Gastrocnemius medialis (tissue), 4 donors: ENCODE results near the gene C22orf15. TPM values are rescaled to one million over a fixed set of nuclear protein-coding genes. Genes with fewer than 3 reads are reported as not detected.
A peak's percentile ranks its signal among the peaks of the same experiment; 100 is the strongest.

Experiments
- ATAC-seq, 2 donors: fragments of 150-250 bp; one replicate each; pipeline ENCODE4 v1.9.1; 2016
- DNase-seq, 2 donors: peaks; one replicate each; pipeline ENCODE4 v3.0.0-alpha.2; 2019
- H3K27ac ChIP-seq, 4 donors: fragments of 200-600 bp; sonication (generic); 1 replicate in 1 of 4; 2 replicates in 3 of 4; pipeline ENCODE4 v1.5.1; 2016 to 2018; ENCODE audit warnings: mild to moderate bottlenecking in 2 of 4, moderate library complexity in 1 of 4
- H3K27me3 ChIP-seq, 3 donors: fragments of 200-600 bp; sonication (generic) in 2 of 3; 1 replicate in 1 of 3; 2 replicates in 2 of 3; pipeline versions ENCODE4 v1.5.1 to v1.6.0; 2016 to 2019; ENCODE audit warnings: mild to moderate bottlenecking in 1 of 3, moderate library complexity in 1 of 3
- H3K36me3 ChIP-seq, 2 donors: fragments of 200-600 bp; sonication (generic) in 1 of 2; one replicate each; pipeline ENCODE4 v1.5.1; 2017 to 2018
- H3K4me1 ChIP-seq, 2 donors: fragments of 200-600 bp; sonication (generic) in 1 of 2; one replicate each; pipeline ENCODE4 v1.5.1; 2016 to 2017; ENCODE audit warnings: mild to moderate bottlenecking in 2 of 2
- H3K4me3 ChIP-seq, 4 donors: fragments of 200-600 bp; sonication (generic) in 3 of 4; 1 replicate in 1 of 4; 2 replicates in 3 of 4; pipeline ENCODE4 v1.5.1; 2016 to 2019; ENCODE audit warnings: mild to moderate bottlenecking in 2 of 4
- H3K9me3 ChIP-seq, 3 donors: fragments of 200-600 bp; sonication (generic) in 2 of 3; 1 replicate in 1 of 3; 2 replicates in 2 of 3; pipeline ENCODE4 v1.5.1; 2016 to 2019
- POLR2A ChIP-seq, 2 donors: fragments of 450-650 bp; IDR thresholded peaks; one replicate each; pipeline ENCODE4 v1.6.1; 2017; ENCODE audit warnings: antibody characterized with exemption in 2 of 2, mild to moderate bottlenecking in 2 of 2, moderate library complexity in 2 of 2
- in situ Hi-C, 4 donors: fragments of 200-750 bp; cut with MboI; loops; one replicate each; pipeline versions ENCODE4 v1.15.0 to v1.8.0; 2017; ENCODE audit warnings: low sequenced_read_pairs in 4 of 4
- intact Hi-C: fragments of 100-400 bp; cut with DNase I; formaldehyde crosslinking; loops from one replicate; pipeline ENCODE4 v1.15.1; 2023; ENCODE audit warnings: low total_unique reads
- total RNA-seq, 4 donors: library from RNA; depleted of rRNA; stranded (reverse); fragments of >200 nt; gene quantifications; one replicate each; pipeline versions ENCODE4 v1.1.0 to v1.2.3, GENCODE V29; 2016
- TF ChIP-seq, protein P1 (sequence below), 5 experiments: fragments of 450-650 bp in 3 of 5; fragments of 200-600 bp in 2 of 5; sonication (generic) in 2 of 5; IDR thresholded peaks in 4 of 5; conservative IDR thresholded peaks in 1 of 5; 1 replicate in 4 of 5; 2 replicates in 1 of 5; pipeline ENCODE4 v1.5.1; 2016 to 2019; ENCODE audit warnings: antibody characterized with exemption in 5 of 5, mild to moderate bottlenecking in 3 of 5, moderate library complexity in 3 of 5

Gene C22orf15
- total RNA-seq, 4 donors from 2014 or later: not detected

DNA sequence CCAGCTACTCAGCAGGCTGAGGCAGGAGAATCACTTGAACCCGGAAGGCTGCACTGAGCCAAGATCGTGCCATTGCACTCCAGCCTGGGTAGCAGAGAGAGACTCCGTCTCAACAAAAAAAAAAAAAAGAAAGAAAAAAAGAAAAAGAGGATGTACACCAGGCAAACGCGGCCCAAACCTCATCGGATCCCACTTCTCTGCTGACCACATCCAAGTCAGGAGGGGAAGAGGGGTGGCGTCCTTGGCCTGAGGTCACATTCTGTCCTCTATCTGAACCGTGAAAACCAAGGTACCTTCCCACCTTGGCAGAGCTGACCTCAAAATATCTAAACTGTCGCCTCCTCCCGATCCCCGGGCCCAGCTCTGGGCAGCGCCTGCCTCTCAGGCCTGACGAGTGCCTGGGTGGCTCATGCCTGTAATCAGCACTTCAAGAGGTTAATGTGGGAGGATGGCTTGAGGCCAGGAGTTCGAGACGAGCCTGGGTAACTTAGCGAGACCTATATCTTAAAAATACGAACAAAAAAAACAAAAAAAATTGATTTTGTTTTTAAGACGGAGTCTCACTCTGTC, 46.9 kb upstream of the C22orf15 start:
- no peak for DNase-seq
- Histone ChIP-seq H3K36me3 (peaks cover 0 to 24% of the 10 kb centered on the region in 2 donors), H3K9me3 (no peaks in the 10 kb centered on the region), H3K27ac (peak overlapping the region; percentile 85 to 93 (median 90)), H3K4me1 (peaks cover 11 to 15% of the 10 kb centered on the region in 2 donors), H3K4me3 (peak overlapping the region; percentile 96 to 99 (median 98)), H3K27me3 (no peaks in the 10 kb centered on the region)
- in situ Hi-C loops: no loop called here
- ATAC-seq: no peak
- intact Hi-C loops: loop anchor here (5.0 kb wide), 2 partner anchors 36 to 131 kb away; partner anchors contain the start of genes VPREB3 and ZNF70
- TF ChIP-seq, protein P1, sequence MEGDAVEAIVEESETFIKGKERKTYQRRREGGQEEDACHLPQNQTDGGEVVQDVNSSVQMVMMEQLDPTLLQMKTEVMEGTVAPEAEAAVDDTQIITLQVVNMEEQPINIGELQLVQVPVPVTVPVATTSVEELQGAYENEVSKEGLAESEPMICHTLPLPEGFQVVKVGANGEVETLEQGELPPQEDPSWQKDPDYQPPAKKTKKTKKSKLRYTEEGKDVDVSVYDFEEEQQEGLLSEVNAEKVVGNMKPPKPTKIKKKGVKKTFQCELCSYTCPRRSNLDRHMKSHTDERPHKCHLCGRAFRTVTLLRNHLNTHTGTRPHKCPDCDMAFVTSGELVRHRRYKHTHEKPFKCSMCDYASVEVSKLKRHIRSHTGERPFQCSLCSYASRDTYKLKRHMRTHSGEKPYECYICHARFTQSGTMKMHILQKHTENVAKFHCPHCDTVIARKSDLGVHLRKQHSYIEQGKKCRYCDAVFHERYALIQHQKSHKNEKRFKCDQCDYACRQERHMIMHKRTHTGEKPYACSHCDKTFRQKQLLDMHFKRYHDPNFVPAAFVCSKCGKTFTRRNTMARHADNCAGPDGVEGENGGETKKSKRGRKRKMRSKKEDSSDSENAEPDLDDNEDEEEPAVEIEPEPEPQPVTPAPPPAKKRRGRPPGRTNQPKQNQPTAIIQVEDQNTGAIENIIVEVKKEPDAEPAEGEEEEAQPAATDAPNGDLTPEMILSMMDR (IDR thresholded peaks at IDR 0.05 in 4 of 5, conservative IDR thresholded peaks at IDR 0.05 in 1 of 5): no peak
- no peak for TF ChIP-seq POLR2A (IDR thresholded peaks at IDR 0.05)

DNA sequence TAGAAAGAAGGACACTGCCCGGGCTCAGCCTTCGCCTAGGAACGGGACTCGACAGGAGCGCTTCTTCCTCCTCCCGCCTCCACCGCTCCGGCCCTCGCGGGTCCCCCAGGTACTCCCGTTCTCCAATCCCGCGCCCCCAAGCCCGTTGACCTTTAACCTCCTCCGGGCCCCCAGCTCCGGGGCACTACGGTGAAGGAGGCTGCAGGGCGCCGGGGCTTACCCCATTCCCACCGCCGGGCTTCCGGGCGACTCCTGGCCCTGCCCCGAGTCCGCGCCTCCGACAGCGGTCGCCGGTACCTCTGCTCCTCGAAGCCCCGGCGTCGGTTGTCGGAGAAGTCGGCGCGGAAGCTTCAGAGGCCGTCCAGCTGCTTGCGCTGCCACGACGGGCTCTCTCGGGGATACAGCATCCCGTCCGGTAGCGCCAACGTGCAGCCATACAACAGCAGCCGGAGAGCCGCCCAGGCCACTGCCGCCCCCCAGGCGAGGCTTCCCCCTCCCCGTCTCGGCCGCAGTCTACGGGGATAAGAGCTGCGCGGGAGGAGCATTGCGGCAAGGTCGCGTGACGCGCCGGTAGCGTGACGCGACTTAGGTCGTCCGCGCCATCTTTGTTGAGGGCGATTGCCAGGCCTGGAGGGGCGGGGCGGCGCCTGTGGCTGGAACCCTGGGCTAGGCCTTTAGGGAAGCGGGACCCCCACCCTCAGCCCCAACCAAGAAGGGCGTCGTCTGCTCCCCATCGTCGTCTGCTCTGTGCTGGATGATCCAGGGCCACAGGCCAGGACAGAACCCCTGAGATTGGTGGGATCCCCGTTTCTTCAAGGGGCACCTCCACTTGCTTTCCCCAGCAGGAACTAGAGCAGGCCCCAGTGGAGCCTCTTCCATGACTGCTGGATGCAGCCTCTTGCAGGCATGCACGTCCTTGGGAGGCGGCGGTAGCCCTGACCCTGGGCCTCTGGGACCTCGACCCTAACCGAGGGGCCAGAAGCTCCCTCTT, 45.7 kb upstream of the C22orf15 start:
- Histone ChIP-seq H3K36me3 (peaks cover 0 to 14% of the 10 kb centered on the region in 2 donors), H3K9me3 (no peaks in the 10 kb centered on the region), H3K4me3 (peak overlapping the region; percentile 96 to 99 (median 98)), H3K27ac (peak overlapping the region; percentile 85 to 93 (median 90)), H3K27me3 (no peaks in the 10 kb centered on the region), H3K4me1 (peaks cover 11 to 15% of the 10 kb centered on the region in 2 donors)
- ATAC-seq: peak; percentile 91
- in situ Hi-C loops (no loop called here), intact Hi-C loops (loop anchor here (5.0 kb wide), 2 partner anchors 35 to 130 kb away; partner anchors contain the start of genes VPREB3 and ZNF70)
- peak; percentile 66 to 81 for DNase-seq
- TF ChIP-seq, protein P1 (IDR thresholded peaks at IDR 0.05 in 4 of 5, conservative IDR thresholded peaks at IDR 0.05 in 1 of 5): no peak
- peak; percentile 88 to 94 for TF ChIP-seq POLR2A (IDR thresholded peaks at IDR 0.05)

DNA sequence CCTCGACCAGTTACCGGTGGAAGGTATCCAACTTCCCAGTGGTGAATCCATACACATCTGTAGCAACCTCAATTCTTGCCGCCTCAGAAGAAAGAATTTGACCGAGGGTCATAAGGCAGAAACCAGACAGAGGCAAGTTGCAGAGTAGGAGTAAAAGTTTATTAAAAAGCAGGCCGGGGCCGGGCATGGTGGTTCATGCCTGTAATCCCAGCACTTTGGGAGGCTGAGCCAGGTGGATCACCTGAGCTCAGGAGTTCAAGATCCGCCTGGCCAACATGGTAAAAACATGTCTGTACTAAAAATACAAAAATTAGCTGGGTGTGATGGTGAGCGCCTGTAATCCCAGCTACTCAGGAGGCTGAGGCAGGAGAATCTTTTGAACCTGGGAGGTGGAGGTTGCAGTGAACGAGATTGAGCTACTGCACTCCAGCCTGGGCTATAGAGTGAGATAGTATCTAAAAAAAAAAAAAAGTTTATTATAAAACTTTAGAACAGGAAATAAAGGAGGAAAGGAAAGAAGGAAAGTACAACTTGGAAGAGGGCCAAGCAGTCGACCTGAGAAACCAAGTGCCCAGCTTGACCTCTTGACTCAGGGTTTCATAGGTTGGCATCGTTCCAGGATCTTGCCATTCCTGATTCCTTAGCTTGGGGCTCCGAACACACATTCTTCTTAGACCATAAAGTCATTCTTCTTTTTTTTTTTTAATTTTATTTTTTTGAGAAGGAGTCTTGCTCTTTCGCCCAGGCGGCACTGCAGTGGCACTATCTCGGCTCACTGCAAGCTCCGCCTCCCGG, 44.2 kb upstream of the C22orf15 start:
- no peak overlapping the region for H3K27ac ChIP-seq
- DNase-seq (no peak), ATAC-seq (no peak)
- in situ Hi-C loops (no loop called here), intact Hi-C loops (loop anchor here (5.0 kb wide), 2 partner anchors 34 to 129 kb away; partner anchors contain the start of genes VPREB3 and ZNF70)
- peaks cover 0 to 11% of the 10 kb centered on the region in 2 donors for H3K36me3 ChIP-seq
- no peaks in the 10 kb centered on the region for H3K27me3 ChIP-seq
- H3K9me3 ChIP-seq: no peaks in the 10 kb centered on the region
- no peak for TF ChIP-seq POLR2A (IDR thresholded peaks at IDR 0.05)
- TF ChIP-seq, protein P1 (IDR thresholded peaks at IDR 0.05 in 4 of 5, conservative IDR thresholded peaks at IDR 0.05 in 1 of 5): no peak
- H3K4me3 ChIP-seq: no peak overlapping the region
- peaks cover 11 to 15% of the 10 kb centered on the region in 2 donors for H3K4me1 ChIP-seq

DNA sequence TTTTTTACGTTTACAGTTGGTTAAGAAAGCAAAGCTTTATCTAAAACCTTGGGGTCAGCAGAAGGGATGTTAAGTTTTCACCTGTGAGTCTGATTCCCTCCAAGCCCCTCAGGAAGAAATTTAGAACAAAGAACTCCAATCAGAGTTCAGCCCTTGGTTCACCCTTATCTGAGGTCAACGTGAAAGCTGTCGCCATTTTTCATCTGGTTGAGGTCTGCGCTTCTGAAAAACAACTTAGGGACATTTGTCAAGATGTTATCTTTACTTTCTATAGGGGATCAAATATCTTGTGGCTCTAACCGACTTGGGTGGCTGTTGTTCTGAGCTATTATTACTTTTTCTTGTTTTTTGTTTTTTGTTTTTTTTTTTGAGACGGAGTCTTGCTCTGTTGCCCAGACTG, 41.9 kb upstream of the C22orf15 start:
- ATAC-seq (no peak), DNase-seq (no peak)
- peaks cover 11% of the 10 kb centered on the region in 2 donors for H3K4me1 ChIP-seq
- no peak overlapping the region for H3K4me3 ChIP-seq
- H3K9me3 ChIP-seq: no peaks in the 10 kb centered on the region
- no peaks in the 10 kb centered on the region for H3K27me3 ChIP-seq
- intact Hi-C loops (no loop called here), in situ Hi-C loops (no loop called here)
- no peak for TF ChIP-seq POLR2A (IDR thresholded peaks at IDR 0.05)
- TF ChIP-seq, protein P1 (IDR thresholded peaks at IDR 0.05 in 4 of 5, conservative IDR thresholded peaks at IDR 0.05 in 1 of 5): no peak
- no peak overlapping the region for H3K27ac ChIP-seq
- H3K36me3 ChIP-seq: no peaks in the 10 kb centered on the region
